Right cardiac atrium (tissue), 5 donors: ENCODE data around the gene MSH2. TPM values are rescaled to one million over a fixed set of nuclear protein-coding genes. Genes with fewer than 3 reads are reported as not detected.

ENCODE experiments used
- ATAC-seq, 2 donors: fragments of 200-7000 bp; cut with Tn5 transposase; one replicate each; pipeline versions ENCODE4 v1.8.0 to v1.9.1; 2020; ENCODE audit warnings: moderate library complexity in 2 of 2, mild to moderate bottlenecking in 1 of 2
- DNase-seq, 3 donors: peaks; one replicate each; pipeline ENCODE4 v3.0.0-alpha.2; 2020
- H3K27ac ChIP-seq: one replicate; pipeline ENCODE4 v1.5.1; 2013; ENCODE audit warnings: mild to moderate bottlenecking, low read length, control low read depth, moderate library complexity
- H3K27me3 ChIP-seq: one replicate; pipeline ENCODE4 v1.6.1; 2013; ENCODE audit not compliant: control insufficient read depth, insufficient read depth
- H3K4me1 ChIP-seq: one replicate; pipeline ENCODE4 v1.6.1; 2013; ENCODE audit warnings: low read length; ENCODE audit not compliant: control insufficient read depth, insufficient read depth
- H3K4me3 ChIP-seq: one replicate; pipeline ENCODE4 v1.5.1; 2013; ENCODE audit warnings: low read length, control low read depth
- H3K9me3 ChIP-seq: one replicate; pipeline ENCODE4 v1.6.1; 2013; ENCODE audit warnings: low read length; ENCODE audit not compliant: control insufficient read depth
- WGBS: extraction: QIAGEN DNeasy Blood & Tissue Kit; methylation state at CpG from one replicate; pipeline ENCODE4 v1.1.7; 2013; 5-methylcytosine and 5-hydroxymethylcytosine counted together
- intact Hi-C, 4 donors: fragments of 100-400 bp; cut with DNase I; formaldehyde crosslinking; loops; one replicate each; pipeline versions ENCODE4 v1.11.0 to v1.14.0; 2022 to 2023
- microRNA-seq, 2 donors: library from miRNA; unstranded; fragments of <30 nt; microRNA quantifications; one replicate each; pipeline ENCODE4 v1.2.0, GENCODE V29; 2020 to 2021
- polyA plus RNA-seq: library from polyadenylated mRNA; stranded (reverse); fragments of 200-250 nt; gene quantifications from one replicate; pipeline ENCODE4 v1.2.3, GENCODE V29; 2013
- total RNA-seq, 4 donors: library from RNA; stranded (reverse); fragmentation: NEBNext Ultra II Directional; extraction: Animal tissue kit (Norgen Biotek cat#: 25700); gene quantifications; one replicate each; pipeline ENCODE4 v1.2.1, GENCODE V29; 2021
- donor health status: healthy with polysubstance abuse.
- donor health status: DM: no; HTN: yes; CAD: no.
- donor health status: DM: no; HTN: no; CAD: no.
- donor health status: DM: no; HTN: yes; CAD: no; lungs with severe emphysema.
- donor health status: DM: yes; HTN: yes; CAD: no.

Gene MSH2
- total and polyA plus RNA-seq, 5 donors = 7.4 to 14.8 (median 10.2) TPM

GRCh38 chr2:47521666-47522285 lies 118.8 kb downstream of the MSH2 start:
- Histone ChIP-seq H3K4me3 (no peak overlapping the region), H3K27ac (no peak overlapping the region), H3K27me3 (no peaks in the 10 kb centered on the region), H3K9me3 (no peaks in the 10 kb centered on the region), H3K4me1 (no peaks in the 10 kb centered on the region)
- intact Hi-C loops = no loop called here
- WGBS = 19% methylated on average over 22 of the region's 22 CpGs
- DNase-seq (peak in 1 of 3 donors; percentile 38), ATAC-seq (peak in 1 of 2 donors; percentile 36)

- WGBS = 89% methylated on average over 4 of the region's 4 CpGs
- H3K9me3 ChIP-seq = no peaks in the 10 kb centered on the region
- no peak overlapping the region for H3K4me3 ChIP-seq
- intact Hi-C loops = no loop called here
- DNase-seq (no peak), ATAC-seq (no peak)
- no peak overlapping the region for H3K27ac ChIP-seq
- peaks cover 3% of the 10 kb centered on the region for H3K4me1 ChIP-seq
- no peaks in the 10 kb centered on the region for H3K27me3 ChIP-seq
Measured at GRCh38 chr2:47525167-47525566, 122.2 kb downstream of the MSH2 start.

GRCh38 chr2:47528455-47528854 lies 125.5 kb downstream of the MSH2 start:
- intact Hi-C loops = no loop called here
- DNase-seq = no peak
- H3K27ac ChIP-seq = no peak overlapping the region
- 89% methylated on average over 6 of the region's 6 CpGs for WGBS
- no peak overlapping the region for H3K4me3 ChIP-seq
- no peaks in the 10 kb centered on the region for H3K27me3 ChIP-seq
- peaks cover 4% of the 10 kb centered on the region for H3K4me1 ChIP-seq
- no peaks in the 10 kb centered on the region for H3K9me3 ChIP-seq
- ATAC-seq = no peak

GRCh38 chr2:47528874-47529273 lies 125.9 kb downstream of the MSH2 start:
- WGBS = 68% methylated on average over 6 of the region's 6 CpGs
- intact Hi-C loops = no loop called here

GRCh38 chr2:47530105-47530760 lies 127.3 kb downstream of the MSH2 start:
- peak; percentile 20 to 36 for ATAC-seq
- Histone ChIP-seq H3K27ac (no peak overlapping the region), H3K9me3 (no peaks in the 10 kb centered on the region), H3K4me1 (peaks cover 4% of the 10 kb centered on the region), H3K4me3 (no peak overlapping the region), H3K27me3 (no peaks in the 10 kb centered on the region)
- 43% methylated on average over 16 of the region's 16 CpGs for WGBS
- peak in 2 of 3 donors; percentile 27 to 52 for DNase-seq
- intact Hi-C loops = no loop called here

More at GRCh38 chr2:47528874-47529273, 125.9 kb downstream of the MSH2 start:
- DNase-seq (no peak), ATAC-seq (no peak)
- H3K4me3 ChIP-seq = no peak overlapping the region
- no peak overlapping the region for H3K27ac ChIP-seq
- peaks cover 4% of the 10 kb centered on the region for H3K4me1 ChIP-seq
- H3K9me3 ChIP-seq = no peaks in the 10 kb centered on the region
- no peaks in the 10 kb centered on the region for H3K27me3 ChIP-seq

- intact Hi-C loops = no loop called here
- H3K4me1 ChIP-seq = peaks cover 4% of the 10 kb centered on the region
- no peak for DNase-seq
- no peak overlapping the region for H3K27ac ChIP-seq
- H3K9me3 ChIP-seq = no peaks in the 10 kb centered on the region
- H3K4me3 ChIP-seq = no peak overlapping the region
- 82% methylated on average over 5 of the region's 5 CpGs for WGBS
- H3K27me3 ChIP-seq = no peaks in the 10 kb centered on the region
- peak; percentile 44 to 61 for ATAC-seq
Measured at GRCh38 chr2:47531378-47532042, 128.6 kb downstream of the MSH2 start.

Small RNA genes lying within 50 kb of the gene (microRNA-seq; reads per million reads assigned to microRNA genes)
- gene MIR559 = 0 reads per million in 2 donors

Other genes with a start within 250 kb of the MSH2 start
- under 1 TPM in 2 of 4 donors, not detected in 2; 0.20 to 0.29 TPM for gene STPG4, start 247.8 kb upstream of the MSH2 start, total RNA-seq
- gene STPG4, start 247.8 kb upstream of the MSH2 start, polyA plus RNA-seq = not detected
- gene CALM2, start 226.6 kb upstream of the MSH2 start, total RNA-seq = 100 to 1,000 TPM; 281 to 612 (median 394) TPM
- gene CALM2, start 226.6 kb upstream of the MSH2 start, polyA plus RNA-seq = 421 TPM
- under 1 TPM in 2 of 4 donors, not detected in 2; 0.35 to 0.75 TPM for gene EPCAM, start 33.8 kb upstream of the MSH2 start, total RNA-seq
- 0.36 TPM for gene EPCAM, start 33.8 kb upstream of the MSH2 start, polyA plus RNA-seq
- not detected for gene KCNK12, start 167.8 kb downstream of the MSH2 start, total RNA-seq
- 0.09 TPM for gene KCNK12, start 167.8 kb downstream of the MSH2 start, polyA plus RNA-seq